GM18870 (cell line): ENCODE measurements around the gene ATP8B4.
A peak's percentile ranks its signal among the peaks of the same experiment; 100 is the strongest.

Source experiments
- ATAC-seq: cut with Tn5 transposase; IDR thresholded peaks from one replicate; pipeline ENCODE4 v1.9.1; 2021; ENCODE audit warnings: moderate library complexity; ENCODE audit not compliant: unreplicated experiment

ATP8B4 gene

GRCh38 chr15:50042775-50043174 is 76.3 kb downstream of the ATP8B4 start:
- no peak for ATAC-seq

GRCh38 chr15:50030456-50030855 is 88.6 kb downstream of the ATP8B4 start:
- no peak for ATAC-seq

GRCh38 chr15:50028326-50028725 is 90.7 kb downstream of the ATP8B4 start:
- ATAC-seq, result no peak

- ATAC-seq, result no peak
These were observed 94.8 kb downstream of the ATP8B4 start for GRCh38 chr15:50024281-50024680.

DNA sequence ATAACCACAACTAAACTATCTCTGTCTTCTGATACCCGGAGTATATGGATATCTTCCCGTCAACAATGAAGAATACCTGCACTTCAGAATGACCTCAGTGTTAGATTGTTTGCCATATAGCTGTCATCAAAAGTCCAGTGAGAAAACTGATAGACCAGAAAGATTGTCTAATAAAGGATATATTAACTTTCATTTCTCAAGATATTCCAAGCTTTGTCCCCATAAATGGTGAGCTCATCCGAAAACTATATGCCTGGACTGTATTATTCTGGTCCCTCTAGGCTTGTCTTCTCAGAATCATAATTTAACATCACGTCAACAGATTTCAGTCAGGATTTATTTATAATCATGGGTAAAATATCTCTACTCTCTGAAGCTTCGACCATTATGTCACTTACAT is 100.5 kb downstream of the ATP8B4 start:
- no peak for ATAC-seq

DNA sequence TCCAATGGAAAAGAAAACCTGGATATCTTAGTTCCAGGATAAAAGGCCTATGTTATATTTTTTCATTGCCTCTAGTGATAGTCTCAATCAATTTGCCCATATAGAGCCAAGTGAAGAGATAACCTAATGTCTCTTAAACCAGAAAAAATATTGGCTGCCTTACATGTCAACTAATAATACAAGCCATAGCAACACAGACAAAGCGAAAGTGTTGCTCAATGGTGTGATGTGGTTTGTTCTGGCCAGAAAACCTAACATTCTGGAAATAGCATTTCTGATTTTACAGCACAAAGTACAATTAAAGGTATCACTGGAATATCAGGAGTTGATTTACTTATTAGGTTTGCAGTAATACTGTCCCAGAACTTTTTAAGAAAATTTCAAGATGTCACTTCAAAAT is 101.5 kb downstream of the ATP8B4 start:
- no peak for ATAC-seq

DNA sequence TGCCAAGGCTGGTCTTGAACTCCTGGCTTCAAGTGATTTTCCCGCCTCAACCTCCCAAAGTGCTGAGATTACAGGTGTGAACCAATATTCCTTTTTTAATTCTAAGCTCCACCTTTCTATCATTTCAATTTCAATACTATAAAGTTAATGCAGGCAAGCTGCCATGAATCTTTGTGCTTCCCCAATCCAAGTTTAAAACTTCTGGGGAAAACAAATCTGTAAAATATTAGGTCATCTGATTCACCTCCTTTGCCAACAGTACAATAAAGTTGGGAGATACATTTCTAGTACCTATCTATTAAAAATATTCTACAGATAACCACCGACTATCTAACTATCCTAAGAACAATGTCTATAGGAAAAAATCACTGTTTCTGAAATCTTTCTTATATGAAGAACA is 102.1 kb downstream of the ATP8B4 start:
- no peak for ATAC-seq

DNA sequence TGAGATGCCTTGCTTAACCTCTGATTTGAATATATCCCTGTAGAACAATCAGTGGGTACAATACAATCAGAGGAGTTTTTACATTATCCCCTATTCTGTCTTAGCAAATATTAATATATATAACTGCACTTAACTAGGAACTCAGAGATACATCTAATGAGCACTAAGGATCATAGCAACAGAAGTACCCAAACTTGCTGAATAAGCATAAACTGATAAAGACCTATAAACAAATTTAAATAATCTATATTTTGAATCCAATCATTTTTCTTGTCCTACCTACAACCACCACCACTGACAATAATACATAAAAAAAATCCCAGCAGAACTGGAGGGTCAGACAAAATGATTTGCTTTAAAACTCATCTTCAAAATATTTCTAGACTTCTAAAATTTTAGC is 106.2 kb downstream of the ATP8B4 start:
- ATAC-seq, result no peak

DNA sequence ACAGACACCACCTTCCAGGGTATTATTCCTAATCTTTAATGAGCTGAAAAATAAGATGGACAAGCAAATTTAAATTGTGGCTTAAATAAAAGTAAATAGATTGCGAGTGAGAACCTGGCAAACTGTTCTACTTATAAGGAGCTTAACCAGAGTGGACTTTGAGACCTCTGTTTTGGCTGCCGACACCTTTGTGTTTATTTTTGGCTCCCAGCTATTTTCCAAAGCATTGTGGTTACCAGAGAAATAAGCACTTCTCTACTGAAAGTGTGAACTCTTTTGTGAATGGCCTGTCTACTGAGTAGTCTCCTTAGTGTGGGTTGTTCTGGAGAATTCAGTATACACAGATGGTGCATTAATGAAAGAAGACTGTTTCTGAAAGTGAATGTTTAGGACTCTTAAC is 109.4 kb downstream of the ATP8B4 start:
- peak; percentile 75 for ATAC-seq

- peak; percentile 95 for ATAC-seq
These were observed 115.2 kb downstream of the ATP8B4 start for GRCh38 chr15:50003786-50004334.

GRCh38 chr15:49991587-49991986 is 127.4 kb downstream of the ATP8B4 start:
- ATAC-seq, result no peak

GRCh38 chr15:49990835-49991545 is 128.0 kb downstream of the ATP8B4 start:
- ATAC-seq, result no peak

- no peak for ATAC-seq
These were observed 129.5 kb downstream of the ATP8B4 start for GRCh38 chr15:49989498-49989897.

DNA sequence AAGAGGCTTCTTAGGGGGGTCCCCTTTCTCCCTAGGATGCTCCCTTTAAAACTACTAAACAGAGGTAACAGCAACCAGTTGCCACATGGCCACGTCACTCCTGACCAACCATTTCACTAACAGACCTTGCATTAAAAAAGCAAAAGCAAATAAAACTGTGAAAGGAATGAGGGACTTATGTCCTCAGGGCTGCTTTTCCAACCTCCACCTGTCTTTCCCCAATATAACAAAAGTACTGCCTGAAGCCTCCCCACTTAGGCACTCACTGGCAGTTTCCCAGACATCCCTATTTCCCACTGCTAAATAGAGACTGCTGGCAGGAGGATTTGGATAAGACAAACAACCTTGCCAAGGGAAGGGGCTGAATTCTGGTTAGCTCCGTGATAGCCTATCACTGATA is 130.3 kb downstream of the ATP8B4 start:
- ATAC-seq, result no peak

- no peak for ATAC-seq
These were observed 131.1 kb downstream of the ATP8B4 start for GRCh38 chr15:49987896-49988295.

DNA sequence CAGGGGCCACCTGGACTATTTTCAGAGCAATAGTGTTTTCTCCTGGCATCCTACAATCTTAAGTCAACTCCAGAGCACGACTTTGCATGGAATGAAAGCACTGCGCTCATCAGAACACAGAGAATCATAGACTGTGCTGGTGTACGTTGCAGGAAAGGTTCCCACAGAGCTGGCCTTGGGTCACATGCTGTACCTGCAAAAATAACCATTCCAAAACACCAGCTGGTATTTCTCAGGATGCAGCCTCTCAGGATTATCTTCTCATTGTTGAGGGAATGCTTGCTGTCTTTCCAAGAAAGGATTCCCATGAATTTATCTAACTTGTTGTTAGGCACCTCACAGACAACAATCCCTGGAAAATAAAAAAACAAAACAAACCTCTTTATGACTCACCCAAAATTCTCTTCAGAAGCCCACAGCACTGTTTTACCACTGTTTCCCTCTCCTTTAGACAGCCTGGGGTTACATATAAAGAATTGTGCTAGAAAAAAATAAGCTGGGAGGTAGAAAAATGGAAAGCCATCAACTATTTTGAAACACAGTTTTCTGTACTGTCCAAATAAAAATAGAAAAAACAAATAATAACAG is 131.7 kb downstream of the ATP8B4 start:
- ATAC-seq, result no peak

GRCh38 chr15:49986326-49986725 is 132.7 kb downstream of the ATP8B4 start:
- ATAC-seq, result no peak

GRCh38 chr15:49985463-49985862 is 133.6 kb downstream of the ATP8B4 start:
- no peak for ATAC-seq

DNA sequence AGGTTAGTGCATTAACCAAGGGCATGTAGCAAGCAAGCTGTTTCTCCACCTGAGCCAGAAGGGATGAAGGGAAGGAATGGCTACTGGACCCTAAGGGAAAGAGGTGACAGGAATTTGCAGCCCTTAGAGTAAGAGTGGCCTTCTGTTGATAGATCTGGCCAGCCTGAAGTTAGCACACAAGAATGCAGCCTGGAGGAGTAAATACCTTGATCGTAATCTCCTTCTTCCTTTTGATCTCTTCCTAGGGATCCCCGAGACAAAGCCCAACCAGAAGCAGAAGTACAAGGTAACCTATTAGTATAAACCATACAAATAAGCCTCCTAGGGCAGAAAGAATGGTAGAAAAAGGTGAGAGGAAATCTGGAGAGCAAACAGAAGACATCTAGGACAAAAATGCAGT is 134.6 kb downstream of the ATP8B4 start:
- no peak for ATAC-seq

DNA sequence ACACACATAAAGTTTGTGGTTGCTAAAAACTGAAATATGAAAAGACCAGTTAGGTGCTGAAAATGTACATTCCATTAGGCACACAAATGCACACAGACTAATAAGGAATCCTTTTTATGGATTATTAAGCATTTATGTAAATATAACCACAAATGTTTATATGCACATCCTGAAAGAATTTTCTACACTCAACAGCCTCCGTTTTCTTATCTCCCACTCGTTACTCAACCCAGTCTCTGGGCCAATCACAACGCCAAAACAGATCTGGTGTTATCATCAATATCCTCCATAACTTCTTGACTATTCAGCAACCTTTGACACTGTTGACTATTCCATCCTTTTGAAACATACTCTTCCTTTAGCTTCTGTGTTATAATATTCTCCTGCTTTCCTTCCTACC is 136.4 kb downstream of the ATP8B4 start:
- ATAC-seq, result no peak

- no peak for ATAC-seq
These were observed 139.2 kb downstream of the ATP8B4 start for GRCh38 chr15:49979705-49980382.

- no peak for ATAC-seq
These were observed 140.9 kb downstream of the ATP8B4 start for GRCh38 chr15:49978121-49978520.
